Measurements from ENCODE around the gene NKD1.

Gene NKD1

GRCh38 chr16:50611995-50612848 lies 64.0 kb downstream of the NKD1 start:
- DNase-seq (ENCODE audit: low read depth in 3 of 3, low spot score in 1 of 3) = no peak

- DNase-seq (ENCODE audit: low read depth in 3 of 3, low spot score in 1 of 3) = no peak
These were observed 64.6 kb downstream of the NKD1 start for GRCh38 chr16:50612849-50613198.

GRCh38 chr16:50613281-50613963 lies 65.2 kb downstream of the NKD1 start:
- DNase-seq (ENCODE audit: low read depth in 3 of 3, low spot score in 1 of 3) = no peak

GRCh38 chr16:50613964-50614474 lies 65.8 kb downstream of the NKD1 start:
- DNase-seq (ENCODE audit: low read depth in 3 of 3, low spot score in 1 of 3) = no peak

GRCh38 chr16:50614955-50615724 lies 66.9 kb downstream of the NKD1 start:
- DNase-seq (ENCODE audit: low read depth in 3 of 3, low spot score in 1 of 3) = no peak

GRCh38 chr16:50615891-50616290 lies 67.7 kb downstream of the NKD1 start:
- DNase-seq (ENCODE audit: low read depth in 3 of 3, low spot score in 1 of 3) = no peak

GRCh38 chr16:50616386-50616785 lies 68.2 kb downstream of the NKD1 start:
- DNase-seq (ENCODE audit: low read depth in 3 of 3, low spot score in 1 of 3) = no peak

- no peak for DNase-seq (ENCODE audit: low read depth in 3 of 3, low spot score in 1 of 3)
These were observed 68.9 kb downstream of the NKD1 start for GRCh38 chr16:50616883-50617645.

- DNase-seq (ENCODE audit: low read depth in 3 of 3, low spot score in 1 of 3) = no peak
These were observed 69.5 kb downstream of the NKD1 start for GRCh38 chr16:50617646-50618184.

- no peak for DNase-seq (ENCODE audit: low read depth in 3 of 3, low spot score in 1 of 3)
These were observed 70.2 kb downstream of the NKD1 start for GRCh38 chr16:50618238-50618918.

- DNase-seq (ENCODE audit: low read depth in 3 of 3, low spot score in 1 of 3) = no peak
These were observed 71.7 kb downstream of the NKD1 start for GRCh38 chr16:50619702-50620491.

- DNase-seq (ENCODE audit: low read depth in 3 of 3, low spot score in 1 of 3) = no peak
These were observed 72.7 kb downstream of the NKD1 start for GRCh38 chr16:50620646-50621451.

- no peak for DNase-seq (ENCODE audit: low read depth in 3 of 3, low spot score in 1 of 3)
These were observed 73.2 kb downstream of the NKD1 start for GRCh38 chr16:50621452-50621792.

GRCh38 chr16:50622029-50622428 lies 73.8 kb downstream of the NKD1 start:
- DNase-seq (ENCODE audit: low read depth in 3 of 3, low spot score in 1 of 3) = no peak

GRCh38 chr16:50622643-50623369 lies 74.6 kb downstream of the NKD1 start:
- DNase-seq (ENCODE audit: low read depth in 3 of 3, low spot score in 1 of 3) = no peak

- DNase-seq (ENCODE audit: low read depth in 3 of 3, low spot score in 1 of 3) = no peak
These were observed 76.3 kb downstream of the NKD1 start for GRCh38 chr16:50624449-50624970.

- DNase-seq (ENCODE audit: low read depth in 3 of 3, low spot score in 1 of 3) = no peak
These were observed 77.2 kb downstream of the NKD1 start for GRCh38 chr16:50625374-50625773.

GRCh38 chr16:50626868-50627267 lies 78.7 kb downstream of the NKD1 start:
- DNase-seq (ENCODE audit: low read depth in 3 of 3, low spot score in 1 of 3) = no peak

Measured in stimulated activated CD4-positive, alpha-beta T cell treated with anti-CD3 and anti-CD28 coated beads, TNF-alpha, amount 100 ng/mL, for 1 hour (primary cell).